Brain microvascular endothelial cell (primary cell): ENCODE measurements around the gene GPRC5D.

Experiments
- DNase-seq: peaks from one replicate; pipeline ENCODE4 v3.0.0-alpha.2; 2020
- H3K27ac ChIP-seq: fragments of 250-450 bp; sonication (Bioruptor Pico); 2 replicates; pipeline ENCODE4 v1.5.1; 2020; ENCODE audit warnings: mild to moderate bottlenecking, moderate library complexity
- H3K27me3 ChIP-seq: fragments of 250-450 bp; sonication (Bioruptor Pico); replicated peaks from 2 replicates; pipeline ENCODE4 v1.5.1; 2020; ENCODE audit warnings: mild to moderate bottlenecking
- H3K36me3 ChIP-seq: fragments of 250-450 bp; sonication (Bioruptor Pico); replicated peaks from 2 replicates; pipeline ENCODE4 v1.5.1; 2020; ENCODE audit warnings: mild to moderate bottlenecking
- H3K4me3 ChIP-seq: 2 replicates; pipeline ENCODE4 v1.5.1; 2011; ENCODE audit warnings: low read depth, mild to moderate bottlenecking, control low read depth, low read length, moderate library complexity
- CTCF ChIP-seq: IDR thresholded peaks from 2 replicates; pipeline ENCODE4 v1.5.1; 2011; ENCODE audit warnings: low read depth, mild to moderate bottlenecking, moderate library complexity, low read length, control low read depth, inconsistent platforms; ENCODE audit errors: missing control alignments
- in situ Hi-C: cut with HindIII; loops from 2 replicates; pipeline ENCODE4 v1.10.0; 2017; ENCODE audit warnings: low sequenced_read_pairs, low pct_ligation_motif_present

GPRC5D gene

DNA sequence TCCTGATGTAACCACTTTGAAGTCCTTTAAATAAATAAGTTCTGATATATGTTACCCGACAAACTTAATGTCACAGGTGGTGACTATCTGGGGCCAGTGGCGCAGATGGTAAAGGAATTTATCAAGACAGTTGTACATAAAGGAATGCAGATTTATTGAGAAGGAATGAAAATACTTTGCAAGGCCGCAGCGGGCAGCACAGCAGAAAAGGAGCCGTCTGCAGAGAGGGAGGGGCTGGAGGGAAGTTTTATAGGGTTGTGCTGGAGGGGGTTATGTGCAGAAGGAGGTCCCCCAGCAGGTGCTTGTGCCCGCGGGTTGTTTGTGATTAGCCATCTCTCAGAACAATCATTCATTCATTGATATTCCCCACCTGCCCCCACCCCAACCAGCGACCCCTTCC is 17.4 kb downstream of the GPRC5D start:
- Histone ChIP-seq H3K36me3 (peaks cover 2% of the 10 kb centered on the region), H3K27ac (no peak overlapping the region), H3K4me3 (no peak overlapping the region), H3K27me3 (no peaks in the 10 kb centered on the region)
- TF ChIP-seq CTCF: no peak
- in situ Hi-C loops: no loop called here
- no peak for DNase-seq

DNA sequence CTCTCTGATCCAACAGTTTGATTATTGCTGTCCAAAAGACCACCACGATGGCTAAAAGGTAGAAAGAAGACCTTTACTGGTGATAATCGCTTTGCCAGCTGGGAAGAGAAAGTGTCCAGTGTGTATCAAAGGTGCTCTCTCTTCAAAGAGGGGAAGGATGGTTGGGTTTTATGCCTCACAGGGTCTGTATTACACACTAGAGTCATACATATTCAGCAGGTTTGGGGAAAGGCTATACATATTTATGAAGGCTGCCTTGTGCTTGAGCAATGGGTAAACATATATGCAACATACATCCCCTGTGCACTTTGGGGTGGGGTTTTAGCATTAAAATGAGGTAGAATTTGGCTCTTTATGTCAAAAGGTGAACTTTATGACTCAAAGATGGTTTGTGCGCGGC is 18.2 kb downstream of the GPRC5D start:
- Histone ChIP-seq H3K36me3 (peaks cover 2% of the 10 kb centered on the region), H3K27ac (no peak overlapping the region), H3K27me3 (no peaks in the 10 kb centered on the region), H3K4me3 (no peak overlapping the region)
- no peak for DNase-seq
- no peak for TF ChIP-seq CTCF
- in situ Hi-C loops: no loop called here

GRCh38 chr12:12930633-12931219 is 21.2 kb downstream of the GPRC5D start:
- no peak for DNase-seq
- no peak for TF ChIP-seq CTCF
- peaks cover 2% of the 10 kb centered on the region for H3K36me3 ChIP-seq
- no peak overlapping the region for H3K4me3 ChIP-seq
- H3K27ac ChIP-seq: no peak overlapping the region
- in situ Hi-C loops: no loop called here
- H3K27me3 ChIP-seq: no peaks in the 10 kb centered on the region

- Histone ChIP-seq H3K4me3 (no peak overlapping the region), H3K27ac (no peak overlapping the region), H3K36me3 (no peaks in the 10 kb centered on the region), H3K27me3 (no peaks in the 10 kb centered on the region)
- no peak for DNase-seq
- in situ Hi-C loops: no loop called here
- TF ChIP-seq CTCF: no peak
Measured at GRCh38 chr12:12929696-12930095, 22.3 kb downstream of the GPRC5D start.

GRCh38 chr12:12927211-12928079 is 24.5 kb downstream of the GPRC5D start:
- Histone ChIP-seq H3K4me3 (peak overlapping the region; percentile 56), H3K36me3 (peaks cover 3% of the 10 kb centered on the region), H3K27ac (no peak overlapping the region), H3K27me3 (no peaks in the 10 kb centered on the region)
- in situ Hi-C loops: no loop called here
- no peak for DNase-seq
- TF ChIP-seq CTCF: no peak
